K562 (cell line): ENCODE data around the gene CCDC85B. TPM values are rescaled to one million over a fixed set of nuclear protein-coding genes. Genes with fewer than 3 reads are reported as not detected.

Experiments used
- CBX1 ChIP-seq: sonication (generic); IDR thresholded peaks from 2 replicates; pipeline ENCODE4 v1.6.1; 2016; ENCODE audit warnings: antibody characterized with exemption, low read depth, mild to moderate bottlenecking
- DNMT1 ChIP-seq: fragments of 450-650 bp; IDR thresholded peaks from 2 replicates; pipeline ENCODE4 v1.6.1; 2016; ENCODE audit warnings: antibody characterized with exemption, mild to moderate bottlenecking
- DPF2 ChIP-seq: fragments of 450-650 bp; IDR thresholded peaks from 2 replicates; pipeline ENCODE4 v1.6.1; 2016
- ETV1 ChIP-seq: fragments of 450-650 bp; conservative IDR thresholded peaks from 2 replicates; pipeline ENCODE4 v1.6.1; 2016; ENCODE audit warnings: missing genetic modification characterization, control low read depth, low read depth, missing compliant biosample characterization
- FOXK2 ChIP-seq, 2 experiments: fragments of 450-650 bp; IDR thresholded peaks in 1 of 2; conservative IDR thresholded peaks in 1 of 2; 2 replicates each; pipeline ENCODE4 v1.6.1; 2016; ENCODE audit warnings: low read depth in 2 of 2, mild to moderate bottlenecking in 1 of 2
- HDAC6 ChIP-seq: IDR thresholded peaks from 2 replicates; pipeline ENCODE4 v1.6.1; 2012; ENCODE audit warnings: low read depth, mild to moderate bottlenecking, control low read depth, inconsistent platforms, low read length, moderate library complexity
- HLTF ChIP-seq: fragments of 450-650 bp; IDR thresholded peaks from 2 replicates; pipeline ENCODE4 v1.6.1; 2016
- SNIP1 ChIP-seq: fragments of 450-650 bp; IDR thresholded peaks from 2 replicates; pipeline ENCODE4 v1.7.1; 2017; ENCODE audit warnings: low read depth, mild to moderate bottlenecking
- SPI1 ChIP-seq: IDR thresholded peaks from 2 replicates; pipeline ENCODE4 v1.6.1; 2011; ENCODE audit warnings: low read depth, low read length, control low read depth, borderline replicate concordance
- TCF7 ChIP-seq: sonication (generic); IDR thresholded peaks from 2 replicates; pipeline ENCODE4 v1.6.1; 2016; ENCODE audit warnings: antibody characterized with exemption, borderline replicate concordance
- TRIM28 ChIP-seq: fragments of 450-650 bp; IDR thresholded peaks from 2 replicates; pipeline ENCODE4 v1.6.1; 2017
- ZNF12 ChIP-seq: sonication (generic); formaldehyde crosslinking; IDR thresholded peaks from 2 replicates; pipeline ENCODE4 v1.4.0; 2020; ENCODE audit warnings: mild to moderate bottlenecking, missing genetic modification reagents
- ZNF140 ChIP-seq: fragments of 250-450 bp; sonication (Bioruptor Pico); IDR thresholded peaks from 2 replicates; pipeline ENCODE4 v1.8.0; 2021; ENCODE audit warnings: moderate library complexity, mild to moderate bottlenecking, inconsistent platforms
- ZNF263 ChIP-seq: sonication (generic); formaldehyde crosslinking; IDR thresholded peaks from 2 replicates; pipeline ENCODE4 v1.8.0; 2022; ENCODE audit warnings: mild to moderate bottlenecking, missing genetic modification reagents, borderline replicate concordance
- polyA plus RNA-seq, 8 experiments: library from polyadenylated mRNA; depleted of rRNA in 4 of 8; stranded (reverse) in 5 of 8; unstranded in 3 of 8; fragments of >200 nt; fragmentation: Nextera tagmentation in 2 of 8; fragmentation: Illumina TruSeq in 1 of 8; extraction: Ambion mirVana in 2 of 8; extraction: Trizol in 1 of 8; gene quantifications; 2 replicates each; pipeline versions ENCODE4 v1.2.1 to v1.2.3, GENCODE V29; 2011 to 2014; ENCODE audit warnings: inconsistent platforms in 1 of 8, missing spikeins in 1 of 8
- total RNA-seq, 7 experiments: library from RNA; depleted of rRNA in 6 of 7; stranded (reverse); fragments of >200 nt in 6 of 7; fragmentation: Illumina TruSeq in 2 of 7; extraction: Trizol in 2 of 7; gene quantifications; 2 replicates each; pipeline versions ENCODE4 v1.2.1 to v1.2.3, GENCODE V29; 2011 to 2021; ENCODE audit warnings: low replicate concordance in 1 of 7
- TF ChIP-seq, protein P1 (sequence below): fragments of 250-450 bp; sonication (Bioruptor Pico); IDR thresholded peaks from 2 replicates; pipeline ENCODE4 v1.4.0; 2020; ENCODE audit warnings: borderline replicate concordance
- TF ChIP-seq, protein P2 (sequence below): sonication (generic); formaldehyde crosslinking; IDR thresholded peaks from 2 replicates; pipeline ENCODE4 v1.8.1; 2023; ENCODE audit warnings: missing genetic modification reagents, mild to moderate bottlenecking, borderline replicate concordance
- TF ChIP-seq, protein P3 (sequence below): fragments of 450-650 bp; IDR thresholded peaks from 2 replicates; pipeline ENCODE4 v1.6.1; 2014; ENCODE audit warnings: low read depth, mild to moderate bottlenecking, moderate library complexity, borderline replicate concordance
- TF ChIP-seq, protein P4 (sequence below): fragments of 250-450 bp; sonication (Bioruptor Pico); IDR thresholded peaks from 2 replicates; pipeline ENCODE4 v1.4.0; 2020; ENCODE audit warnings: mild to moderate bottlenecking

The CCDC85B gene
- total and polyA plus RNA-seq, 9 of the 15 experiments (the other 6 are each of a cell fraction or from before 2014, with no cell fraction given), result 0.14 to 138 (median 6.2) TPM

DNA sequence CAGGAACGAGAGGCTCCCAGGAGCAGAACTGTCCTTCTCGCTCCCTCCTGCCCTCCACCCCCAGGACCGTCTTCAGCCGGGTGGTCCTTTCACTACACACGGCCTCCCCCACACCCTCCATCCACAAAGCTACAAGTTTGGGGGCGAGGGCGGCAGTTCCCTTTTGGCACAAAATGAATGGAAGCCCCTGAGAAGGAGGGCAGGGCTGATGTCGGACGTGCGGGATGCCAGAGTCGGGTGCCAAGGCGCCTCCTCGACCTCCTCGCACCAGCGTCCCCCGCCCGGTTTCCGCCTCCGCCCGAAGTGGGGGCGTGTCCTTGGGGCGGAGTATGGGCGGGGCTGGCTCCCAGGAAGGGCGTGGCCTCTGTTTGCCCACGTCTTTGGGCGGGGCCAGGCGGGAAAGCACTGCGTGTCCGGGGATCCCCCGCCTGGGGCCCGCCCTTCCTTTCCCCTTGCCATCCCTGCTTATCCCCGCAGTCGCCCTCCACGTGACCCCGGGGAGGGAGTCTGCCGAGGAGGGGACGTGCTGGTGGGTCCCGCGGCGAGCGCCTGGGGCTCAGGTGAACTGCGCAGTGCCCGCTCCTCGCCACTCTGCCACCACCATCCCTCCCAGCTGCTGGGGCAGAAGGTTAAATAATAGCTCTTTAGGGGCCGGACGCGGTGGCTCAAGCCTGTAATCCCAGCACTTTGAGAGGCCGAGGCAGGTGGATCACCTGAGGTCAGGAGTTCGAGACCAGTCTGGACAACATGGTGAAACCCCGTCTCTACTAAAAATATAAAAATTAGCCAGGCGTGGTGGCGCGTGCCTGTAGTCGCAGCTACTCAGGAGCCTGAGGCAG is 16.9 kb upstream of the CCDC85B start (continued):
- TF ChIP-seq, protein P1, sequence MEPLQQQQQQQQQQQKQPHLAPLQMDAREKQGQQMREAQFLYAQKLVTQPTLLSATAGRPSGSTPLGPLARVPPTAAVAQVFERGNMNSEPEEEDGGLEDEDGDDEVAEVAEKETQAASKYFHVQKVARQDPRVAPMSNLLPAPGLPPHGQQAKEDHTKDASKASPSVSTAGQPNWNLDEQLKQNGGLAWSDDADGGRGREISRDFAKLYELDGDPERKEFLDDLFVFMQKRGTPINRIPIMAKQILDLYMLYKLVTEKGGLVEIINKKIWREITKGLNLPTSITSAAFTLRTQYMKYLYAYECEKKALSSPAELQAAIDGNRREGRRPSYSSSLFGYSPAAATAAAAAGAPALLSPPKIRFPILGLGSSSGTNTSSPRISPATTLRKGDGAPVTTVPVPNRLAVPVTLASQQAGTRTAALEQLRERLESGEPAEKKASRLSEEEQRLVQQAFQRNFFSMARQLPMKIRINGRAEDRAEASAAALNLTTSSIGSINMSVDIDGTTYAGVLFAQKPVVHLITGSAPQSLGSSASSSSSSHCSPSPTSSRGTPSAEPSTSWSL (CRISPR knock-in tag), result no peak
- TF ChIP-seq DPF2 (no peak; the same call in 1 of the 2 replicates), DNMT1 (0 out of 2 replicates have a peak, but pooled peaks have one; percentile 35), CBX1 (no peak), ETV1 (0 out of 2 replicates have a peak, but pooled peaks have one; percentile 10), SNIP1 (no peak), TCF7 (no peak), SPI1 (no peak), FOXK2 (conservative IDR thresholded peaks at IDR 0.05 in 1 of 2, IDR thresholded peaks at IDR 0.05 in 1 of 2; ENCODE audit: low read depth in 2 of 2) (no peak; a peak in 2 of 4 replicates), TRIM28 (no peak), ZNF263 (CRISPR knock-in tag) (0 out of 2 replicates have a peak, but pooled peaks have one; percentile 16), ZNF12 (CRISPR knock-in tag) (no peak), HDAC6 (no peak), HLTF (peak; percentile 39; the same call in 1 of the 2 replicates), ZNF140 (CRISPR knock-in tag) (no peak)
- TF ChIP-seq, protein P2, sequence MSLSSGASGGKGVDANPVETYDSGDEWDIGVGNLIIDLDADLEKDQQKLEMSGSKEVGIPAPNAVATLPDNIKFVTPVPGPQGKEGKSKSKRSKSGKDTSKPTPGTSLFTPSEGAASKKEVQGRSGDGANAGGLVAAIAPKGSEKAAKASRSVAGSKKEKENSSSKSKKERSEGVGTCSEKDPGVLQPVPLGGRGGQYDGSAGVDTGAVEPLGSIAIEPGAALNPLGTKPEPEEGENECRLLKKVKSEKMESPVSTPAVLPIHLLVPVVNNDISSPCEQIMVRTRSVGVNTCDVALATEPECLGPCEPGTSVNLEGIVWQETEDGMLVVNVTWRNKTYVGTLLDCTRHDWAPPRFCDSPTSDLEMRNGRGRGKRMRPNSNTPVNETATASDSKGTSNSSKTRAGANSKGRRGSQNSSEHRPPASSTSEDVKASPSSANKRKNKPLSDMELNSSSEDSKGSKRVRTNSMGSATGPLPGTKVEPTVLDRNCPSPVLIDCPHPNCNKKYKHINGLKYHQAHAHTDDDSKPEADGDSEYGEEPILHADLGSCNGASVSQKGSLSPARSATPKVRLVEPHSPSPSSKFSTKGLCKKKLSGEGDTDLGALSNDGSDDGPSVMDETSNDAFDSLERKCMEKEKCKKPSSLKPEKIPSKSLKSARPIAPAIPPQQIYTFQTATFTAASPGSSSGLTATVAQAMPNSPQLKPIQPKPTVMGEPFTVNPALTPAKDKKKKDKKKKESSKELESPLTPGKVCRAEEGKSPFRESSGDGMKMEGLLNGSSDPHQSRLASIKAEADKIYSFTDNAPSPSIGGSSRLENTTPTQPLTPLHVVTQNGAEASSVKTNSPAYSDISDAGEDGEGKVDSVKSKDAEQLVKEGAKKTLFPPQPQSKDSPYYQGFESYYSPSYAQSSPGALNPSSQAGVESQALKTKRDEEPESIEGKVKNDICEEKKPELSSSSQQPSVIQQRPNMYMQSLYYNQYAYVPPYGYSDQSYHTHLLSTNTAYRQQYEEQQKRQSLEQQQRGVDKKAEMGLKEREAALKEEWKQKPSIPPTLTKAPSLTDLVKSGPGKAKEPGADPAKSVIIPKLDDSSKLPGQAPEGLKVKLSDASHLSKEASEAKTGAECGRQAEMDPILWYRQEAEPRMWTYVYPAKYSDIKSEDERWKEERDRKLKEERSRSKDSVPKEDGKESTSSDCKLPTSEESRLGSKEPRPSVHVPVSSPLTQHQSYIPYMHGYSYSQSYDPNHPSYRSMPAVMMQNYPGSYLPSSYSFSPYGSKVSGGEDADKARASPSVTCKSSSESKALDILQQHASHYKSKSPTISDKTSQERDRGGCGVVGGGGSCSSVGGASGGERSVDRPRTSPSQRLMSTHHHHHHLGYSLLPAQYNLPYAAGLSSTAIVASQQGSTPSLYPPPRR (CRISPR knock-in tag), result no peak
- TF ChIP-seq, protein P3, sequence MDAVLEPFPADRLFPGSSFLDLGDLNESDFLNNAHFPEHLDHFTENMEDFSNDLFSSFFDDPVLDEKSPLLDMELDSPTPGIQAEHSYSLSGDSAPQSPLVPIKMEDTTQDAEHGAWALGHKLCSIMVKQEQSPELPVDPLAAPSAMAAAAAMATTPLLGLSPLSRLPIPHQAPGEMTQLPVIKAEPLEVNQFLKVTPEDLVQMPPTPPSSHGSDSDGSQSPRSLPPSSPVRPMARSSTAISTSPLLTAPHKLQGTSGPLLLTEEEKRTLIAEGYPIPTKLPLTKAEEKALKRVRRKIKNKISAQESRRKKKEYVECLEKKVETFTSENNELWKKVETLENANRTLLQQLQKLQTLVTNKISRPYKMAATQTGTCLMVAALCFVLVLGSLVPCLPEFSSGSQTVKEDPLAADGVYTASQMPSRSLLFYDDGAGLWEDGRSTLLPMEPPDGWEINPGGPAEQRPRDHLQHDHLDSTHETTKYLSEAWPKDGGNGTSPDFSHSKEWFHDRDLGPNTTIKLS, result peak; percentile 55; the same call in 1 of the 2 replicates
- TF ChIP-seq, protein P4, sequence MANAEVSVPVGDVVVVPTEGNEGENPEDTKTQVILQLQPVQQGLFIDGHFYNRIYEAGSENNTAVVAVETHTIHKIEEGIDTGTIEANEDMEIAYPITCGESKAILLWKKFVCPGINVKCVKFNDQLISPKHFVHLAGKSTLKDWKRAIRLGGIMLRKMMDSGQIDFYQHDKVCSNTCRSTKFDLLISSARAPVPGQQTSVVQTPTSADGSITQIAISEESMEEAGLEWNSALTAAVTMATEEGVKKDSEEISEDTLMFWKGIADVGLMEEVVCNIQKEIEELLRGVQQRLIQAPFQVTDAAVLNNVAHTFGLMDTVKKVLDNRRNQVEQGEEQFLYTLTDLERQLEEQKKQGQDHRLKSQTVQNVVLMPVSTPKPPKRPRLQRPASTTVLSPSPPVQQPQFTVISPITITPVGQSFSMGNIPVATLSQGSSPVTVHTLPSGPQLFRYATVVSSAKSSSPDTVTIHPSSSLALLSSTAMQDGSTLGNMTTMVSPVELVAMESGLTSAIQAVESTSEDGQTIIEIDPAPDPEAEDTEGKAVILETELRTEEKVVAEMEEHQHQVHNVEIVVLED (CRISPR knock-in tag), result no peak
